T-helper 2 cell treated with Interferon-gamma antibody and Interleukin-4, amounts not matched to agents 100 ng/mL and 5 ng/mL, for 36 hours (primary cell): ENCODE data around the gene CEBPB. TPM values are rescaled to one million over a fixed set of nuclear protein-coding genes. Genes with fewer than 3 reads are reported as not detected.
"Not testable (repeated sequence)": the region's sequence is repeated elsewhere in the genome, so short reads cannot be mapped to it uniquely, and the experiment has no call there.

Experiments
- intact Hi-C: fragments of 100-400 bp; cut with micrococcal nuclease; formaldehyde crosslinking; loops from one replicate; pipeline ENCODE4 v1.15.1; 2023
- total RNA-seq: library from RNA; stranded (reverse); gene quantifications from 2 replicates; pipeline ENCODE4 v1.2.3, GENCODE V29; 2022

Gene CEBPB
- total RNA-seq, 1 donor from 2014 or later = 19.5 TPM

GRCh38 chr20:50207026-50207425 lies 16.4 kb downstream of the CEBPB start:
- intact Hi-C loops = no loop called here

- intact Hi-C loops = no loop called here
Observed at GRCh38 chr20:50208085-50208491, 17.5 kb downstream of the CEBPB start.

- intact Hi-C loops = not testable (repeated sequence)
Observed at GRCh38 chr20:50208815-50209214, 18.2 kb downstream of the CEBPB start.

- intact Hi-C loops = no loop called here
Observed at GRCh38 chr20:50210066-50210619, 19.5 kb downstream of the CEBPB start.

- intact Hi-C loops = no loop called here
Observed at GRCh38 chr20:50211091-50211490, 20.5 kb downstream of the CEBPB start.

GRCh38 chr20:50213531-50214106 lies 23.0 kb downstream of the CEBPB start:
- intact Hi-C loops = no loop called here

GRCh38 chr20:50214226-50215024 lies 23.8 kb downstream of the CEBPB start:
- intact Hi-C loops = no loop called here

- intact Hi-C loops = no loop called here
Observed at GRCh38 chr20:50215101-50215690, 24.6 kb downstream of the CEBPB start.

- intact Hi-C loops = no loop called here
Observed at GRCh38 chr20:50215926-50216325, 25.3 kb downstream of the CEBPB start.

GRCh38 chr20:50216543-50217206 lies 26.0 kb downstream of the CEBPB start:
- intact Hi-C loops = no loop called here

GRCh38 chr20:50217207-50217949 lies 26.7 kb downstream of the CEBPB start:
- intact Hi-C loops = no loop called here

GRCh38 chr20:50218987-50219435 lies 28.4 kb downstream of the CEBPB start:
- intact Hi-C loops = no loop called here

GRCh38 chr20:50219600-50219999 lies 29.0 kb downstream of the CEBPB start:
- intact Hi-C loops = no loop called here

- intact Hi-C loops = no loop called here
Observed at GRCh38 chr20:50220093-50220893, 29.7 kb downstream of the CEBPB start.

GRCh38 chr20:50220894-50221365 lies 30.3 kb downstream of the CEBPB start:
- intact Hi-C loops = no loop called here

- intact Hi-C loops = no loop called here
Observed at GRCh38 chr20:50221501-50222308, 31.1 kb downstream of the CEBPB start.

GRCh38 chr20:50222309-50223038 lies 31.8 kb downstream of the CEBPB start:
- intact Hi-C loops = no loop called here
